Pulmonary artery endothelial cell (primary cell): ENCODE measurements around the gene ATP8A2. TPM values are rescaled to one million over a fixed set of nuclear protein-coding genes. Genes with fewer than 3 reads are reported as not detected.
"Not testable (repeated sequence)": the region's sequence is repeated elsewhere in the genome, so short reads cannot be mapped to it uniquely, and the experiment has no call there.

ENCODE experiments used
- DNase-seq: peaks from one replicate; pipeline ENCODE4 v3.0.0-alpha.2; 2011; ENCODE audit warnings: low read depth, low spot score
- total RNA-seq: library from RNA; depleted of rRNA; stranded (reverse); fragments of >200 nt; gene quantifications from 2 replicates; pipeline ENCODE4 v1.2.3, GENCODE V29; 2014

ATP8A2 gene
- total RNA-seq, 1 donor from 2014 or later: 0.07 TPM

DNA sequence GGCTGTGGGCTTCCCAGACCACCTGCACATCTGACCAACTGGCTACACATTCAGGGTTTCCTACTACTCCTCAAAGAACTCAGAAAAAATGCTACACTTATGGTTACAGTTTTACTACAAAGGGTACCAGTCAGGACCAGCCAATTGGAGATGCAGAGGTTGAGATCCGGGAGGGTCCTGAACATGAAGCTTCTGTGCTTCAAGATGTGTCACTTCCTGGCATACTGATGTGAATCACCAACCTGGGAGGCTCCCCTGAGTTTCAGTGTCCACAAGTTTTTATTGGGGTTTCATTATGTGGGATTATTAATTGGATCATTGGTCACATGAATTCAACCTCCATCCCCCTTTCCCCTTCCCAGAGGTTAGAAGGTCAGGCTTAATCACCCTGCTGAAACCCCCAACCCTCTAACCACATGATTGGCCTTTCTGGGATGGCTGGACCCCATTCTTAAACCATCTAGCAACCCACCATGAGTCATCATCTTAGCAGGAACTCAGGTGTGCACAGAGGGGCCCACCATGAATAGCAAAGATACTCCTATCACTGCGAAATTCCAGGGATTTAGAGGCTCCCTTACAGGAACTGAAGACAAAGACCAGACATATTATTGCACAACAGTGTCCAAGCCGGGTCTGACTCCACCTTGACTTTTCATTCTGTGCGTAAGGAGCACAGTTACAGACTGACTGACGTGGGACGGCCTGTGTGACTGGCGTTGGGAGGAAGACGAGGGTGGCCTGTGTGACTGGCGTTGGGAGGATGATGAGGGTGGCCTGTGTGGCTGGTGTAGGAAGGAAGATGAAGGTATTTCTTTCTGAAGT lies 90.7 kb downstream of the ATP8A2 start:
- no peak for DNase-seq

DNA sequence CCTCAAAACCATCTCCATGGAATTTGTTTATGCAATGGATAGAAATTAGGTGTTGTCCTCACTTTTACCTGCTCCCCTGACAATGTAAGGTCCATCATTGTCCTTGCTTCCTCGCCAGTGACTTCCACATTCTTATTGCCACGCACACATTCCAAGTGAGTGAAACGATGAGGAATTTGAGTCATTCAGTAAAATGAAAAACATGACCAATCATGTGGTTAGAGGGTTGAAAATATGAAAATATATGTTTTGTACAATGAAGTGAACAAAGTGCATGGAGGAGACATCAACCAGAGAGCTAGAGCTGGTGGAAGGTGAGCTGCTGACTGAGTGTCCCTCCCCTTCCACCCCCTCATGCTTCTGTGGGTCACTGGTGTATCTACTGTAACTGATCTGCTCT lies 91.7 kb downstream of the ATP8A2 start:
- no peak for DNase-seq

DNA sequence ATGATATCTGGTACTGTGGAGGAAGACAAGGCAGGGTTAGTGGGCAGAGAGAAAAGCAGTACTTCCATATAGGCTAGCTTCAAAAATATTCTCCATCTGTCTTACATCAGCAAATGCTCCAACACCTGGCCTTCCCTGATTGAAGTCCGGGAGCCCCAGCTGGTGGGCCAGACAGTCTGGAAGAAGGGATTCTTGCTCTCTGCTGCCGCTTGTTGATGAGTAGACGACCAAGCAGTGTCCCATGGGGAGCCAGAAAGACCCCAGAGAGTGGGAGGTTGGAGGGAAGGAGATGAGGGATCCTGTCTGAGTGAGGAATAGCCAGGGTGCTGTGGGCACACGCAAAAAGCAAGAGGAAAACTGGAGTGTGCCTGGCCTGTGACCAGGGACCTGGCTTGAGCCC lies 95.1 kb downstream of the ATP8A2 start:
- no peak for DNase-seq

DNA sequence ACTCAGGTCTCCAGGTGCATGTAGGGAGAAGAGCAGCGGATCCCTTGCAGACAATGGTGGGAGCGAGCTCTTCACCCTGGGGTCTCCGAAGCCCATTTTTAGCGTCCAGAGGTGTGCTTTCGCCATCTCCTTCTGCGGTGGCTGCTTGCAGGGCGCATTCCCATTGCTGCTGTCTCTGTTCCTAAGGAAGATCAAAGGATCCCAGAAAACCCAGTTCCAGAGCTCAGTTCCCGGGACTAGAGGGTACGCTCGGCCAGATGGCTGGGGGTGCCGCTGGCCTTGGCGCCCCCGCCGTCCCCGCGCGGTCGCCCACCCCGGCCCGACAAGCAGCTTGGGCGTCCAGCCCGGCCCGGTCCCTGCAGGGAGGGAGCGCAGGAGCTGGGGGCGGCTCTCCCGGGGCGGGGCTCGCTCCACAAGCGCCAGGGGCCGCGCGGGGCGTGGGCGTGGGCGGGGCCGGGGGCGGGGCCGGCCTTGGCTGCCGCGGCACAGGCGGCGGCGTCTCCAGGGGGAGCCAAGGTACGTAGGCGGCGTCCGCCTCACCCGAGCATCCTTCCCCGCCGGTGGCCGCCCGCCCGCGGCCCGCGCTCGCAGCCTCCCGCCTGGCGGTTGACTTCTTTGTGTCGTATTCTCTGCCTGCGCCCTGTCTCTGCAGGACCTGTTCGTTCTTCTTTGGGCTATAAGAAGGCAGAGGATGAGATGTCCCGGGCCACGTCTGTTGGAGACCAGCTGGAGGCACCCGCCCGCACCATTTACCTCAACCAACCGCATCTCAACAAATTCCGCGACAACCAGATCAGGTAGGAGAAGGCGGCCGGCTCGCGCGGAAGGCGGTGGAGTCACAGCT lies 96.8 kb downstream of the ATP8A2 start:
- DNase-seq: no peak

DNA sequence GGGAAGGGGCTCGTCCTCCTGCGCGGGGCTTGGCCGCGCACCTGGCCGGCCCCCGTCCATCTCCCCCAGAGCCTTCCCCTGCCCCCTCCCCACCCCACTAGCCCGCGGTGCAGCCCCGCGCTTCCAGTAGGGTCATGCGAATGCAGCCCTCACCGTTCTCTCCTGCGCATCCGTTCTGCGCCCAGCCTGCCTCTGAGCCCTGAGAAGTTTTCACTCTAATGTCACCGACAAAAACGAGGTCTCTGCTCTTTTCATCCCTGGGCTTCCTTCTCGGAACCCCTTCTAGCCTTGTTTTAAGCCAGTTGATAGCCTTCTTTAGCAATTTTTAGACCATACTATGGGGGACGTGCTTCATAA lies 97.4 kb downstream of the ATP8A2 start:
- no peak for DNase-seq

DNA sequence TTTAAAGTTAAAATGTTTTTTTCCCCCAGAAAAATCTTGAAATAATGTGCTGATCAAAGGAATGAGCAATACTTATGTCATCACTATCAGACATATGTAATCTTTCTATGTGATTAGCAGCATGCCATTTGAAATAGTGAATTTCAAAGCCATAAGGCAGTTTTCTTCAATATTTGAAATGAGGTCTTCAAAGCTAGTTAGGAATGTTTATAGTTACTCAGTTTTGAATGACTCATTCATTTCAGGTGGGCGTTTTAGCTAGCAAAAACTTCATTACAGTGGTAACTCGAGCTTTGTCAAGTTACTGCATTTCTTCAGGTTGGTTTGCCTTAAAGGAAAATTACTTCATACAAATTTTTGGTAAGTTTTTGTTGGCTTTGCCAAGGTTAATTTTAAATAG lies 102.1 kb downstream of the ATP8A2 start:
- DNase-seq: no peak

DNA sequence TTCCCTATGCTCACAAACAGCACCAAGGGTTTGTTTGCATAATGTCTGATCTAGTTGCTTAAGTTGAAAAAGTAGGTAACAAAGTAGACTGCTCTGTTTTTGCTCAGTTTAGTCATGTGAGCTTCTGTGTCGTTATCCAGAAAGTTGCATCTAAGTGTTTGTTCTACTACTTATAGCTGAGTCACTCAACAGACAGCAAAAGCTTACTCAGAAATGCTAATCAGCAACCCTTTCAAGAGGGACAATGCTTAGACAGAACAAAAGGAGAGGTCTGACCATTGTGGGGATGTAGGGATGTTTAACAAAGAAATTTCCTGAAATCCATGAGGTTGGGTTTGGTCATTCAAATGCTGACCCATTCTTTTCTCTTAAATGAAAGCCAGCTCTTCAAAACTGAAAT lies 106.4 kb downstream of the ATP8A2 start:
- DNase-seq: no peak

DNA sequence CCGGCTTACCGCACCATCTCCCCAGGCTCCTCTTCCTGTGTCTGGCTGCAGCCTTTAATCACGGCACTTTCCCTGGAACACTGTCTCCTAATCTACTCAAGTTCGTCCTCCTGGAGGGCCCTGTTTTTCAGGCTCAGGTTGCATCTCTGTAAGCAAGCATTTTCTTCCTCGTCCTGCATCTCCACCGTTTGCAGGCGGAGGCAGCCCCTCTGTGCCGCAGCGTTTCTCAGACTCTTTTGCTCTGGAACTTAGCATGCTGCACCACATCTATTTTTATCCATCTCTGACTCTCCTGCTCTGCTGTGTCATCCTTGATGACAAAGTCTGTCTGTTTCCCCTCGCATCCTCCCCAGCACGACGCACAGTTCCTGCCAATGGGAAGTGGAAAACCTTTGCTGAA lies 117.5 kb downstream of the ATP8A2 start:
- DNase-seq: no peak

DNA sequence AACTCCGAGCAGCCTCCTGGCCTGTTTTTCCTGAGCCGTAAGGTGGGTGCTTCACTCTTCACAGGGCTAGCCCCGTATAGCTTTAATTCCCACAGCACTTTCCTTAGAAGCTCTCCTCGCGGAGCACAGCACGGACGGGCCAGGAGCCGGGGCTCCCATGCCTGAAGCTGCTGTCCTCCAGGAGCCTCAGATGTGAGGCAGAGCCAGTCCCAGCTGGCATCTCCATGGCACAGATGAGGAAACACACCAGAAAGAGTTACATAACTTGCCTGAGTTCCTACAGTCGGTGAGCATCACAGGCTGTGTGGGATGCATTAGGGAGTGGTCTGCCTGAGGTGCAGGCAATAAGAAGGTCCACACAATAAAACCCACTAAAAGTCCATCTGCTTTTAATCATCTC lies 118.5 kb downstream of the ATP8A2 start:
- no peak for DNase-seq

DNA sequence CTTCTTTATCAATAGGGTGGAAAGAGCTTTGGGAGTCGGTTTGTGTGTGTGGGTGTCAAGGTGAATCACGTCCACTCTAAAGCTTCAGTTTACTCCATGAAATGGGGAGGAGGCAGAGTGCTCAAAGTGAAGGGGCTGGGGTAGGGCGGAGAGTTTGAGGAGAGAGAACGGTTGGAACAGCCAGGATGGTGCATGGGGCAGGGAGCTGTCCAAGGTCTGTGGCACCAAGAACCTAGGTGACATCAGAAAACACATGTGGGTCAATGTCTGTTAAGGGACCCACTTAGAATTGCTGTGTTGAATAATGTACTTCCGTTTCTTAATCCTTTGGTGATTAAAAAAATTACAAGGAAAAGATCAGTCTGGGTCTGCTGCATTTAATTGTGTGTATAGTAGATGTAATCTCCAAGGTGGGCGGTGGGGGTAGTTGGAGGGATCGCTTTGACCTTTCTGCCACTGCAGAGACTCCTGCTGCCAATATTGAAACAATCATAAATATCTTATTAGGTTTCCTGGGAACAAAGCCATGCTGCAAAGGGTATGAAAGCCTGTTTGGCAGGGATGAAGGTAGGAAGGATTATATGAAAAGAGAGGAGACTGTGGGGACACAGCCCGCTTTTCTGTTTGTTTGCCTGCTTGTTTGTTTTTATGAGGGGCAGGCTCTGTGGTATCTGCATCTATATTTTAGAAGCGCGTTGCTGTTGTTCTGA lies 122.3 kb downstream of the ATP8A2 start:
- DNase-seq: no peak

DNA sequence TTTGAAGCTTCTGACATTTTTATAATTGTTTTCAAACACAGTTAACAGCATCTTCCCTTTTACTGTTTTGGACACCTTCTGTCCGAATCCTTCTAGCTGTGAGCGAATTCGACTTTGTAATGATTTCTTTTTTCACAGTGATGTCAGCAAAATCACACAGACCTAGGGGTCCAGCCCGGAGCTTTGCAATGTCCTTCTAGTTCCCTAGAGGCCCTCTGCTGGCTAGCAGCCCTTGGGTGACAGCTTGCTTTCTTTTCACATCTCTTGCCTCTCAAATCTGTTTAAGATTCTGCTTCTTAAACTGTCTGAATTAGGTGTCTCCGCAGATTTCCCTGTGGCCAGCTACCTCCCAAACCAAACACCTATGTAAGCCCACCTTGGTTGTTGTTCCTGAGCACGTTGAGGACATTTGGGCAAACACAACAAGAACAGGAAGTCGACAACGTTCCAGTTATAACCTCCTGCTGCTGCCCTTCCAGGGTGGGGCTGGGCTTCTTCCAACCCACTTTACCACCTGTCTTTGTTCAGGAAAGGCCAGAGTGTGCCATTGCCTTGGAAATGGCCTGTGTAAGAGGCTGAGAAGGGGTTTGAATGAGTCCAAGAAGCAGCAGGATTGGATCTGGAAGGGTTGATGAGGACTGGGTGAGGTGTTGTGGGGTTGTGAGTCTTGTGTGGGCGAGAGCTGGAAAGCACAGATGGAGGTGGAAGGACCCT lies 123.1 kb downstream of the ATP8A2 start:
- DNase-seq: no peak

DNA sequence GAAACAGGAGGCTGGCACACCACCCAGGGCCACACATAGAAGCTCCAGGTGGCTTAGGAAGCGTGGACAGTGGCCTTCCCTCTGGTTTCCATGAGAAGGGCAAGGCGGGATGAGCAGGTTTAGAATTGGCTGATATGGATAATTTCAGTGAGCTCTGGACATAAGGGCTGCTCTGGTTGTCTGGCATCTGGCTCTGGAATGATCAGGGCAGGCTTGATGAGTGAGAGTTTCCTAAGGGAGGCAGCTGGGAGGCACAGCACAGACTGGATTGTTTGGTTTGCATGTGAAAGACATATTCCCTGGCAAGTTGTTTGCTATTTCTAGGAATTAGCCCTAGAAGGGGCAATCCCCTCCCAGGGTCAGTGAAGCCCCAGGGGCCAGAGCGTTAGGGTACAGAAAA lies 129.5 kb downstream of the ATP8A2 start:
- no peak for DNase-seq

DNA sequence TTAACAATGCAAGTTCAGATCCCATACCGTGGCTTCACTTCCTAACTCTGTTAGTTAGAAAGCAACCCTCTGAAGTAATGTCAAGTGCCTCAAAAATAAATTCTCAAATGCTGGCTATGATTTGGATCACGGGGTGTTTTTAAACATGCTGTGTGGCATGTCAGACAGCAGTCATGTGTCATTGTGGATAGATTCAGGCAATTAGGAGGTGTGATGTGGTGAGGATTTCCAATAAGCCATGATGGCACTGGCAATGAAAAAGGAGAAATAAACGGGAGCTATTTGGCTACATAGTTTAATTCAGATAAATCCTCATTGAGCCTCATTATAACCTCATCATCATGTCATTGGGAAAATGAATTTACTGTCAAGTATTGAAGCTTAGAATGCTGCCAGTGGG lies 130.3 kb downstream of the ATP8A2 start:
- no peak for DNase-seq

DNA sequence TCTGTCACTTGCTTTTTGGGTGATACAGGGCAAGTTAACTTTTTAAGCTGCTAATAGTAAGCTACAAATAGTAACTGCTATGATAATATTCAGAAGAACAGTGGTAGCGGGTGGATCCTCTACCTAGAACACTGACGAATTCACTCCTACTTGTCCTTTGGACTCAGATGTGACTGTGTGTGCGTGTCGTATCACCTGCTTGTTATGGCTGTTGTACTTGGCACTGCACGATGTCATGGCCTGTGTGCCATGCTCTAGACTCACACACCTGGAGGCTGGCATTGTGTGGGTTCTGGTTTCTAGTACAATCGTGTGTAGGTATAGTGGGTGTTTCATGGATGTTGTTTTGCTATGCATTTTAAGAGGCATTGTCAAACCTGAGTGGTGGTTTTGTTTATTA lies 130.8 kb downstream of the ATP8A2 start:
- DNase-seq: no peak

DNA sequence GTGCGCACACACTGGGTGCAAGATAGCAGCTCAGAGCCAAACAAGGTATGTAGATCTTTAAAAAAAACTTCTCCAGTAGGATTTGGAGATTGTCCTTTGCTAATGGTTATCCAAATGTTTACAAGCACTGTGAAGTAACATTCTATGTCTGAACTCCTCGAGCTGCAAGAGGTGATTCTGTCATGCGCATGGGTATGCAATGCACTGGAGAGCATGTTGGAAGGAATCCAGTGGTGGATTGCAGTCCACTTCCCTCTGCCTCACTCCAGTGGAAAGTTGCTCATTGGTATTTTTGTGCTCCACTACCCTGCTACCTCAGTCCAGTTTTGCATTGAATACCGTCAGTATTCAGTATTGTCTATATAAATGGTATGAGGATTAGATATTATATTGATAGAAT lies 132.1 kb downstream of the ATP8A2 start:
- no peak for DNase-seq

DNA sequence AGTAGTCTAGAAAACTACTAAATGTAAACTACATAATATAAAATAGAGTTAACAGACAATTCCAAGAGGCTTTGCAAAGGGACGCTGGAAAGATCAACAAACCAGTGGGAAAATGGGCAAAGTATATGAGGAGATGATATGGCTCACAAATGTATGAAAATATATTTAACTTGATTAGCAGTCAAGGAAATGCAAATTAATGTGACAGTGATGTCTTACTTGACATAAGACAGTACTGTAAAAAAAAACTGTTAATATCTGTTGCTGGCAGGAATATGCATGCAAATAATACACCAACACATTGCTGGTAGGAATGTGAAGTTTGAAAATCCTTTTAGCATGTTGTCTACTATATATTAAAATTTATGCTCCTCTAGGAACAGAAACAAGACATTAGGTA lies 136.1 kb downstream of the ATP8A2 start:
- no peak for DNase-seq

DNA sequence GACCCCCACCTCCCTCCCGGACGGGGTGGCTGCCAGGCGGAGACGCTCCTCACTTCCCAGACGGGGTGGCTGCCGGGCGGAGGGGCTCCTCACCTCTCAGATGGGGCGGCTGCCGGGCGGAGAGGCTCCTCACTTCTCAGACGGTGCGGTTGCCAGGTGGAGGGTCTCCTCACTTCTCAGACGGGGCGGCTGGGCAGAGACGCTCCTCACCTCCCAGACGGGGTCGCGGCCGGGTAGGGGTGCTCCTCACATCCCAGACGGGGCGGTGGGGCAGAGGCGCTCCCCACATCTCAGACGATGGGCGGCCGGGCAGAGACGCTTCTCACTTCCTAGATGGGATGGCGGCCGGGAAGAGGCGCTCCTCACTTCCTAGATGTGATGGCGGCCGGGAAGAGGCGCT lies 141.3 kb downstream of the ATP8A2 start:
- DNase-seq: not testable (repeated sequence)

DNA sequence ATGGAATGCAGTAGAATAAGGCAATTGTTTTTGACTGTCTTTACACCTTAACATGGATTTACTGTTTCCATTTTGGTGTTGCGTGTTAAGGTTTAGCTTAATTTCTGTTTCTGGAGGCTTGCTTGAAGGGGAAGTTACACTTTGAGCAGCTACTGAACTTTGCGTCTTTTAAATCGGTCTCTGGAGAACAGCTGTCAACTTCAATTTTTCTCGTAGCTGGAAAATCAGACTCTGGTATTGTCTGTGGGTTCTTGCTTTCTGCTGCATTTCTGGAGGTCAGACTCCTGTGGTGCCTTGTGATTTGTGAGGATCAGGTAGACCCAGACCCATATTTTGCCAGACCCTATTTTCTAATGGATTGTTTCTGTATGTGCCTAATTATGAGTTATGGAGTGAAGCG lies 146.7 kb downstream of the ATP8A2 start:
- DNase-seq: no peak

DNA sequence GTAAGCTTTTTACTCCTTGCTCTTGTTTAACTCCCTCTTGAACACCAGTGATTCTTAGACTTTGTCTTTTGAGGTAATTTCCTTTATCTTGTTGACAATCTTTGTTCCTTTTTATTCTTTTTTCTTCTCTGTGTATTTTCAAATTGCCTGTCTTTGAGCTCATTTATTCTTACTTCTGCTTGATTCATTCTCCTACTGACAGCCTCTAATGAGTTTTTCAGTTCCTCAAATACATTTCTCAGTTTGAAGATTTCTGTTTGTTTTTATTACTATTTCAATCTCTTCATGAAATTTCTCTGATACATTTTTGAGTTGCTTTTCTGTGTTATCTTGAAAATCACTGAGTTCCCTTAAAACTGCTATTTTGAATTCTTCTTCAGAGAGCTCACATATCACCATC lies 154.1 kb downstream of the ATP8A2 start:
- no peak for DNase-seq

DNA sequence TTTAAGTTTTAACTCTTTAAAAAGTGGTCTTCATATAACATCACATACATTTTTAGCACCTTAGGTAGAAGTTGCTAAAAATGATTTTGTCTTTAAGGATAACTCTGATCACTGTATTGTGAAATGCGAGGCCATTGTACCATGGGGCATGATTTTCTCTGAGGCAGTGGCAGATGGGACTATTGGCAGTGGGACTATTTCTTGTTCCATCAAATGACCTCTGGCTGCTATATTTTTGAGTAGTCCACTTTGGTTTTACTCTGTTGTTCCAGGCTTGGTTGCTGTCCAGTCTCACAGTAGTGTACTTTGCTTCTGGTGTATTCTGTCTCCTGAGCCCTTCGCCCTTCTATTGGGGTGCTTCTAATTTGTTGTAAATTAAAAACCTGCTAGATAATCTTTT lies 156.5 kb downstream of the ATP8A2 start:
- DNase-seq: no peak

DNA sequence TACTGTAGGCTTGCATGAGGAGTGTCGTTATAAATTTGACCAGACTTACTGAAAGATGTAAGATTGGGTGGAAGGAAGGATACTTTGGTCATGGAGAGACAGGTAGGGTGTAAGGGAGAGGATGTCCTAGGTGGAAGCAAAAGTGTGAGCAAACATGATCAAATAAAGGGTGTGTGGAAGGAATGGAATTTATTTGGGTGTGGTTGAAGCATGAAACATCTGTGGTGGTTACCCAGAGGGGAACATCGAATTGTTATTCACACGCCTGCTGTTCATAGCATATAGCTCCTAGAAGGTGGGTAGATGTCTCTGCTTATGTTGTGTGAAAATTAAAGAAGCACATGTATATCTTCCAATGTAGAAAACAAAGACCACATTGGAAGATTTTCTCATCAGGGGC lies 157.7 kb downstream of the ATP8A2 start:
- DNase-seq: no peak

DNA sequence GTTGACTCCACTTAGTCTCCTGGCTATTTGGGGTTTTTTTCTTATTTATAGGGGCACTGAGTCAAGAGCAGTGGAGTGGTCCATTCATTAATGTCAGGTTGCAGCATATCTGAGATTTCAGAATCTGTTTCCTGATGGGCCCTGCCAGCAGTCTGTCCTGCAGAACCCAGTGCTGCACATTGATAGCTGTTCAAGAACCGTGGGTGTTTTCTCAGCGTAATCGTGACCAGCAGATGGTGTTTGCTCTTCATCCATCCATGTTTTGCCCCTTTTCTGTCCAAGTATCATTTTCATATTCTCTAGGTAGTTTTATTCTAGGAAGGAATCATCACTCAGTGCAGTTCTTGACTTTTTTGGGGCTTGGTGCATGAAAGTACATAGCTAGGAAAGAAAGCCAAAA lies 166.5 kb downstream of the ATP8A2 start:
- DNase-seq: no peak
